H1 (cell line): ENCODE results near the gene GPATCH4. TPM values are rescaled to one million over a fixed set of nuclear protein-coding genes. Genes with fewer than 3 reads are reported as not detected.

Source experiments
- GABPA ChIP-seq: IDR thresholded peaks from 2 replicates; pipeline ENCODE4 v1.6.1; 2011; ENCODE audit warnings: mild to moderate bottlenecking, low read length, moderate library complexity, borderline replicate concordance; ENCODE audit not compliant: insufficient read depth
- KDM1A ChIP-seq: fragments of 200-600, 300-600 bp; sonication (generic); IDR thresholded peaks from 2 replicates; pipeline ENCODE4 v1.7.1; 2016; ENCODE audit warnings: mild to moderate bottlenecking, low read length, borderline replicate concordance
- NANOG ChIP-seq: IDR thresholded peaks from 2 replicates; pipeline ENCODE4 v1.6.1; 2011; ENCODE audit warnings: low read length, low read depth, mild to moderate bottlenecking, inconsistent platforms; ENCODE audit not compliant: insufficient read depth, poor library complexity, severe bottlenecking
- NRF1 ChIP-seq: IDR thresholded peaks from 2 replicates; pipeline ENCODE4 v1.6.1; 2011; ENCODE audit warnings: mild to moderate bottlenecking, low read depth, low read length, improper control_type of control experiment
- SAP30 ChIP-seq: fragments of 300-600 bp; sonication (generic); IDR thresholded peaks from 2 replicates; pipeline ENCODE4 v1.7.1; 2012; ENCODE audit warnings: low read length, moderate library complexity, mild to moderate bottlenecking, inconsistent platforms; ENCODE audit not compliant: insufficient read depth, insufficient replicate concordance
- polyA plus RNA-seq, 7 experiments: library from polyadenylated mRNA; depleted of rRNA in 3 of 7; stranded (reverse) in 5 of 7; unstranded in 2 of 7; fragments of >200 nt in 5 of 7; fragments of 200-250 nt in 2 of 7; gene quantifications; 1 replicate in 5 of 7; 2 replicates in 1 of 7; 4 replicates in 1 of 7; pipeline versions ENCODE4 v1.2.1 to v1.2.3, GENCODE V29; 2011 to 2013; ENCODE audit warnings: missing spikeins in 2 of 7, mixed read lengths in 2 of 7
- total RNA-seq: library from RNA; stranded (reverse); fragmentation: NEBNext Ultra II Directional; extraction: Animal tissue kit (Norgen Biotek cat#: 25700); gene quantifications from 2 replicates; pipeline ENCODE4 v1.2.1, GENCODE V29; 2021
- TF ChIP-seq, protein P1 (sequence below): IDR thresholded peaks from 2 replicates; pipeline ENCODE4 v1.6.1; 2011; ENCODE audit warnings: low read depth, mild to moderate bottlenecking, low read length; ENCODE audit not compliant: insufficient read depth

GPATCH4 gene
- total and polyA plus RNA-seq, 2 of the 8 experiments (the other 6 are each of a cell fraction or from before 2014, with no cell fraction given): 20.5 to 47.9 TPM

DNA sequence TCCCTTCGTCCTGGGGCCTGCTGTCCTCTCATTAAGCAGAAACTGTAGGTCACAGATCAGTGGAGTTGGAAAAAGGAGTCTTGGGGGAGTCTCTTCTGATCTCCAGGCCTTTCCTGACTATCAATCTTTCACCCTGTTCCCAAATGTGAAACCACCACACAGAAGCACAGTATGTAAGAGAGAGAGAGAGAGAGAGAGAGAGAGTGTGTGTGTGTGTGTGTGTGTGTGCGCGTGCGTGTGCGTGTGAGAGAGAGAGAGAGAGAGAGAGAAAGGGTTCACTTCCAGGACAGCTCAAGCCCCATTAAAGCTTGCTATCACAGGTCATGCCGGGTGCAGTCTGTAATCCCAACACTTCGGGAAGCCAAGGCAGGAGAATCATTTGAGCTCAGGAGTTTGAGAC is 23.2 kb downstream of the GPATCH4 start (continued):
- TF ChIP-seq KDM1A (no peak), NANOG (no peak), GABPA (no peak), NRF1 (no peak), SAP30 (no peak)
- TF ChIP-seq, protein P1, sequence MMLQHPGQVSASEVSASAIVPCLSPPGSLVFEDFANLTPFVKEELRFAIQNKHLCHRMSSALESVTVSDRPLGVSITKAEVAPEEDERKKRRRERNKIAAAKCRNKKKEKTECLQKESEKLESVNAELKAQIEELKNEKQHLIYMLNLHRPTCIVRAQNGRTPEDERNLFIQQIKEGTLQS: no peak
- TF ChIP-seq, all 59 proteins: peak for 0
